Transverse colon (tissue), 4 donors: ENCODE data around the gene CD34.

Experiments used
- CTCF ChIP-seq, 5 experiments: fragments of 200-600 bp in 3 of 5; fragments of 450-650 bp in 2 of 5; sonication (generic) in 3 of 5; IDR thresholded peaks; 1 replicate in 2 of 5; 2 replicates in 3 of 5; pipeline ENCODE4 v1.5.1; 2016 to 2017; ENCODE audit warnings: antibody characterized with exemption in 5 of 5, inconsistent platforms in 3 of 5, mild to moderate bottlenecking in 2 of 5, moderate library complexity in 1 of 5
- EP300 ChIP-seq: sonication (generic); formaldehyde crosslinking; IDR thresholded peaks from one replicate; pipeline ENCODE4 v1.6.1; 2017; ENCODE audit warnings: antibody characterized with exemption, low read depth
- POLR2A ChIP-seq: fragments of 450-650 bp; IDR thresholded peaks from one replicate; pipeline ENCODE4 v1.6.1; 2016; ENCODE audit warnings: antibody characterized with exemption, mild to moderate bottlenecking, moderate library complexity
- POLR2AphosphoS5 ChIP-seq, 3 donors: sonication (generic); formaldehyde crosslinking; IDR thresholded peaks; one replicate each; pipeline ENCODE4 v1.6.1; 2016; ENCODE audit warnings: antibody characterized with exemption in 3 of 3

DNA sequence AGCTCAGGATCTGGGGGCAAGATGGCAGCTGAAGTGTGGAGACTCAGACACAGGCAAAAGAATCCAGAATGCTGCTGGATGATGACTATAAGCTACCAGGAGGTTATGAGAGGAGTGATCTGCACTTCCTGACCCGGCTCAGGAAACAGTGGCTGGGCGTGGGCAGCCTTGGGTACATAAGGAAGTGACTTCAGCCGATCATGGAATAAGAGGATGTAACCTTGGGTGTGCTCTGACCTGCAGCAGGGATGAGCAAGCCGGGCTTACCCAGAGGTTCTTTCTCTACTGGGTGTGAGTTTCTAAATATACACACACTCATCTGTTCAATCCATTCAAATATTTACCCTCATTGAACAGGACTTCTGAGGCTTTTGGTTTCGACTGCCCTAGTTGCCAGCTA, 62.7 kb downstream of the CD34 start:
- TF ChIP-seq CTCF (IDR thresholded peaks at IDR 0.05) (no peak), POLR2AphosphoS5 (IDR thresholded peaks at IDR 0.05) (peak; percentile 27 to 74 (median 58)), POLR2A (no peak), EP300 (no peak)
